K562 (cell line): ENCODE results near the gene DNAH9. TPM values are rescaled to one million over a fixed set of nuclear protein-coding genes. Genes with fewer than 3 reads are reported as not detected.

Experiments used
- ATAC-seq: fragments of 200-7000 bp; cut with Tn5 transposase; 3 replicates; pipeline ENCODE4 v1.9.1; 2020; ENCODE audit warnings: moderate library complexity
- BruUV-seq: library from RNA; stranded (reverse); fragments of 400-500 nt; replicated peaks from 2 replicates; lab custom pipeline; 2021; lab: Mats Ljungman, UMichigan
- CTCF ChIA-PET: fragments of 300-600 bp; formaldehyde crosslinking; extraction: SDS; loops from one replicate; lab custom pipeline; 2021; ENCODE audit warnings: low intra/inter-chr PET ratio; lab: Yijun Ruan, JAX
- POLR2A ChIA-PET: fragments of 300-600, 350-650 bp; sonication (Branson Sonifier 250); formaldehyde crosslinking; extraction: SDS; loops from one replicate; lab custom pipeline; 2021; ENCODE audit warnings: antibody characterized with exemption, inconsistent platforms; lab: Yijun Ruan, JAX
- DNase-seq, 4 experiments: peaks; one replicate each; pipeline versions ENCODE4 v3.0.0 to v3.0.0-alpha.2; 2011 to 2018; ENCODE audit warnings: low spot score in 3 of 4, mixed read lengths in 3 of 4; ENCODE audit errors: extremely low read depth in 1 of 4
- FAIRE-seq: peaks from 2 replicates; lab custom pipeline; 2011; peaks lifted over from hg19 to GRCh38; lab: Jason Lieb, UNC
- H2AFZ ChIP-seq: 2 replicates; pipeline ENCODE4 v1.6.0; 2011; ENCODE audit warnings: low read depth, low read length, control low read depth, inconsistent platforms
- H3K27ac ChIP-seq: fragments of 200-600 bp; 3 replicates; pipeline ENCODE4 v1.8.0; 2011; ENCODE audit warnings: low read depth, mild to moderate bottlenecking, control low read depth, inconsistent platforms, low read length, moderate library complexity, mixed read lengths; ENCODE audit errors: extremely low read depth
- H3K27me3 ChIP-seq, 2 experiments: fragments of 300-600 bp in 1 of 2; 2 replicates in 1 of 2; 3 replicates in 1 of 2; pipeline versions ENCODE4 v1.6.0 to v1.8.0; 2011; ENCODE audit warnings: inconsistent platforms in 2 of 2, low read length in 2 of 2, mild to moderate bottlenecking in 1 of 2, mixed read lengths in 1 of 2, moderate library complexity in 1 of 2; ENCODE audit not compliant: control insufficient read depth in 2 of 2, insufficient read depth in 2 of 2
- H3K36me3 ChIP-seq: fragments of 300-600 bp; 3 replicates; pipeline ENCODE4 v1.8.0; 2011; ENCODE audit warnings: mild to moderate bottlenecking, low read length, inconsistent platforms; ENCODE audit not compliant: control insufficient read depth, insufficient read depth
- H3K4me1 ChIP-seq, 2 experiments: fragments of 200-600 bp in 1 of 2; replicated peaks in 1 of 2; 2 replicates in 1 of 2; 3 replicates in 1 of 2; pipeline versions ENCODE4 v1.5.1 to v1.8.0; 2011; ENCODE audit warnings: inconsistent platforms in 2 of 2, low read length in 2 of 2, mild to moderate bottlenecking in 1 of 2, mixed read lengths in 1 of 2, moderate library complexity in 1 of 2; ENCODE audit not compliant: control insufficient read depth in 2 of 2, insufficient read depth in 2 of 2
- H3K4me2 ChIP-seq: 2 replicates; pipeline ENCODE4 v1.6.1; 2011; ENCODE audit warnings: low read length, control low read depth, inconsistent platforms, mixed read lengths; ENCODE audit not compliant: insufficient read depth
- H3K4me3 ChIP-seq: fragments of 200-600 bp; sonication (generic), shearing (Covaris generic); 2 replicates; pipeline ENCODE4 v1.5.1; 2016; ENCODE audit warnings: control low read depth, inconsistent platforms
- H3K79me2 ChIP-seq: fragments of 200-600 bp; 3 replicates; pipeline ENCODE4 v1.8.0; 2011; ENCODE audit warnings: low read length, inconsistent platforms; ENCODE audit not compliant: control insufficient read depth, insufficient read depth
- H3K9ac ChIP-seq, 2 experiments: 2 replicates each; pipeline versions ENCODE4 v1.6.0 to v1.6.1; 2011; ENCODE audit warnings: low read depth in 2 of 2, low read length in 2 of 2, control low read depth in 1 of 2, inconsistent platforms in 1 of 2, mild to moderate bottlenecking in 1 of 2, mixed read lengths in 1 of 2; ENCODE audit not compliant: insufficient read depth in 1 of 2
- H3K9me1 ChIP-seq: one replicate; pipeline ENCODE4 v1.6.0; 2011; ENCODE audit warnings: inconsistent platforms, mild to moderate bottlenecking, low read length, moderate library complexity; ENCODE audit not compliant: control insufficient read depth, insufficient read depth
- H3K9me3 ChIP-seq: replicated peaks from 2 replicates; pipeline ENCODE4 v1.5.1; 2011; ENCODE audit warnings: low read depth, low read length, inconsistent platforms; ENCODE audit not compliant: control insufficient read depth, insufficient read depth
- H4K20me1 ChIP-seq: replicated peaks from 2 replicates; pipeline ENCODE4 v1.6.1; 2011; ENCODE audit warnings: low read length, inconsistent platforms, mixed read lengths; ENCODE audit not compliant: control insufficient read depth, insufficient read depth
- CSDE1 ChIP-seq, 2 experiments: fragments of 450-650 bp; IDR thresholded peaks; 2 replicates each; pipeline ENCODE4 v1.6.1; 2016; ENCODE audit warnings: mild to moderate bottlenecking in 1 of 2
- CXXC5 ChIP-seq: fragments of 250-450 bp; sonication (Bioruptor Pico); IDR thresholded peaks from 2 replicates; pipeline ENCODE4 v1.8.0; 2022; ENCODE audit warnings: inconsistent platforms, mild to moderate bottlenecking, moderate library complexity
- MYNN ChIP-seq, 2 experiments: sonication (generic); formaldehyde crosslinking in 1 of 2; IDR thresholded peaks; 2 replicates each; pipeline versions ENCODE4 v1.5.0 to v1.6.1; 2016 to 2020; ENCODE audit warnings: antibody characterized with exemption in 1 of 2, missing genetic modification reagents in 1 of 2
- NFXL1 ChIP-seq: fragments of 450-650 bp; formaldehyde crosslinking; IDR thresholded peaks from 2 replicates; pipeline ENCODE4 v1.4.0; 2021; ENCODE audit warnings: mild to moderate bottlenecking
- OTX1 ChIP-seq: fragments of 450-650 bp; formaldehyde crosslinking; IDR thresholded peaks from 2 replicates; pipeline ENCODE4 v1.4.0; 2022; ENCODE audit warnings: mild to moderate bottlenecking
- SLC30A9 ChIP-seq: fragments of 250-450 bp; sonication (Bioruptor Pico); IDR thresholded peaks from 2 replicates; pipeline ENCODE4 v1.8.0; 2022; ENCODE audit warnings: mild to moderate bottlenecking, moderate library complexity
- SNRNP70 ChIP-seq: fragments of 200-400 bp; formaldehyde crosslinking; optimal IDR thresholded peaks from 2 replicates; pipeline ENCODE3; 2017; ENCODE audit warnings: low read depth, low read length
- SP2 ChIP-seq: IDR thresholded peaks from 2 replicates; pipeline ENCODE4 v1.6.1; 2011; ENCODE audit warnings: mild to moderate bottlenecking, low read depth, low read length, moderate library complexity; ENCODE audit not compliant: poor library complexity, severe bottlenecking; ENCODE audit errors: extremely low read depth
- ZNF217 ChIP-seq: sonication (generic); formaldehyde crosslinking; IDR thresholded peaks from 2 replicates; pipeline ENCODE4 v1.8.0; 2022; ENCODE audit warnings: mild to moderate bottlenecking, missing genetic modification reagents
- ZNF384 ChIP-seq: IDR thresholded peaks from 2 replicates; pipeline ENCODE4 v1.6.1; 2012; ENCODE audit warnings: low read depth, low read length, improper control_type of control experiment
- ZNF583 ChIP-seq: fragments of 250-450 bp; sonication (Bioruptor Pico); IDR thresholded peaks from 2 replicates; pipeline ENCODE4 v1.4.0; 2020
- ZNF766 ChIP-seq: fragments of 200-800 bp; sonication (Bioruptor generic); conservative IDR thresholded peaks from 2 replicates; pipeline ENCODE4 v1.6.1; 2016; ENCODE audit warnings: missing genetic modification characterization, missing compliant biosample characterization
- WGBS: fragments of 100-300 bp; shearing (Covaris generic); methylation state at CpG from one replicate; pipeline ENCODE4 v1.1.6; 2016; ENCODE audit warnings: low coverage, mixed read lengths; ENCODE audit not compliant: insufficient coverage; ENCODE audit errors: missing lambda C conversion rate; 5-methylcytosine and 5-hydroxymethylcytosine counted together
- in situ Hi-C: fragments of 300-500 bp; cut with MboI; formaldehyde crosslinking; loops from 4 replicates; pipeline ENCODE4 v1.15.0; 2018; ENCODE audit warnings: inconsistent platforms, mixed read lengths
- intact Hi-C: fragments of 100-400 bp; cut with micrococcal nuclease; formaldehyde crosslinking; loops from 2 replicates; pipeline ENCODE4 v1.14.2; 2022
- polyA plus RNA-seq, 8 experiments: library from polyadenylated mRNA; depleted of rRNA in 4 of 8; stranded (reverse) in 5 of 8; unstranded in 3 of 8; fragments of >200 nt; fragmentation: Nextera tagmentation in 2 of 8; fragmentation: Illumina TruSeq in 1 of 8; extraction: Ambion mirVana in 2 of 8; extraction: Trizol in 1 of 8; gene quantifications; 2 replicates each; pipeline versions ENCODE4 v1.2.1 to v1.2.3, GENCODE V29; 2011 to 2014; ENCODE audit warnings: inconsistent platforms in 1 of 8, missing spikeins in 1 of 8
- total RNA-seq, 7 experiments: library from RNA; depleted of rRNA in 6 of 7; stranded (reverse); fragments of >200 nt in 6 of 7; fragmentation: Illumina TruSeq in 2 of 7; extraction: Trizol in 2 of 7; gene quantifications; 2 replicates each; pipeline versions ENCODE4 v1.2.1 to v1.2.3, GENCODE V29; 2011 to 2021; ENCODE audit warnings: low replicate concordance in 1 of 7
- TF ChIP-seq, protein P1 (sequence below): fragments of 250-450 bp; sonication (Bioruptor Pico); IDR thresholded peaks from 2 replicates; pipeline ENCODE4 v1.5.0; 2021
- TF ChIP-seq, protein P2 (sequence below): sonication (generic); formaldehyde crosslinking; IDR thresholded peaks from 2 replicates; pipeline ENCODE4 v1.9.0; 2022; ENCODE audit warnings: mild to moderate bottlenecking, missing genetic modification reagents
- TF ChIP-seq, protein P3 (sequence below): fragments of 250-450 bp; sonication (Bioruptor Pico); IDR thresholded peaks from 2 replicates; pipeline ENCODE4 v1.5.1; 2021; ENCODE audit warnings: mild to moderate bottlenecking
- TF ChIP-seq, protein P4 (sequence below): sonication (generic); formaldehyde crosslinking; IDR thresholded peaks from 2 replicates; pipeline ENCODE4 v1.8.1; 2023; ENCODE audit warnings: mild to moderate bottlenecking, missing genetic modification reagents
- TF ChIP-seq, protein P5 (sequence below): fragments of 450-650 bp; formaldehyde crosslinking; conservative IDR thresholded peaks from 2 replicates; pipeline ENCODE4 v1.4.0; 2022; ENCODE audit warnings: mild to moderate bottlenecking, missing genetic modification characterization

The DNAH9 gene
- total and polyA plus RNA-seq, 9 of the 15 experiments (the other 6 are each of a cell fraction or from before 2014, with no cell fraction given): not detected

DNA sequence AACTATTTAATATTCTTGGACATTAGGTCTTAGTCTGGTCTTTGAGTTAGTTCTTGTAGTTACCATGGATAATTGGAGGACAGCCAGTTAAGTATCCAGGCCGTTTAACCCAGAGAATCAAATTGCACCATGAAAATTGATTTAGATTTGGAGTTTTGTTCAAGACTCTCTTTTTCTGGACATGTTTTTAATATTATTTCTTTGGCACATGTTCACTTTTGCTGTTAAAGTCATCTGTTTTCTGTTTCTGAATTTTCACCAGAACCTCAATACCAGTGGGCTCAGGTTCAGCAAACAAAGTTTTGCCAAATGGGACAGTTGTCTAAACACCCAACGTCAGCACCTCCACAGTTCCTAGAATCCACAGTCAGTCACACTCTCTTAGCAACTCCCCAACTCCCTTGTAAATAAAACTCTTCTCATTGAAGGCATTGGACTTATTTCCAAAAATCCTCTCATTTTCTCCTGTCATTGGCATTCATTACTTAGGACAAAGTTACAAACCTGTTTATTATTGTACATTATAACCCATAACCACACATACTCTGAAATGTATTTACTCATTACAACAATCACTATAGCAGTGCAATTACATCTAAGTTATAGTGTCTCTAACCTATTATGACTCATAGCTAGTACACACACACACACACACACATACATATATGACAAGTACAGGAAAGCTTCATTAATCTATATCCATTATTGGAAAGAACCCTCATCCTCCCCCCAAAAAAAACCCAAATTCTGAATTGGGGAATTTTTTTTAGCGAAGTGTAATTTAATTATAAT lies 33.5 kb upstream of the DNAH9 start:
- Histone ChIP-seq H3K9me3 (no peaks in the 10 kb centered on the region), H3K27ac (no peak overlapping the region), H3K36me3 (no peaks in the 10 kb centered on the region), H3K27me3 (no peaks in the 10 kb centered on the region)
- ChIA-PET CTCF (no interaction called here), POLR2A (interaction anchor here (0.8 kb wide), 1 partner anchor 10 kb away, joined by 4 read pairs; no protein-coding TSS in a partner anchor)
- BruUV-seq: no TSS peak
- TF ChIP-seq, protein P1, sequence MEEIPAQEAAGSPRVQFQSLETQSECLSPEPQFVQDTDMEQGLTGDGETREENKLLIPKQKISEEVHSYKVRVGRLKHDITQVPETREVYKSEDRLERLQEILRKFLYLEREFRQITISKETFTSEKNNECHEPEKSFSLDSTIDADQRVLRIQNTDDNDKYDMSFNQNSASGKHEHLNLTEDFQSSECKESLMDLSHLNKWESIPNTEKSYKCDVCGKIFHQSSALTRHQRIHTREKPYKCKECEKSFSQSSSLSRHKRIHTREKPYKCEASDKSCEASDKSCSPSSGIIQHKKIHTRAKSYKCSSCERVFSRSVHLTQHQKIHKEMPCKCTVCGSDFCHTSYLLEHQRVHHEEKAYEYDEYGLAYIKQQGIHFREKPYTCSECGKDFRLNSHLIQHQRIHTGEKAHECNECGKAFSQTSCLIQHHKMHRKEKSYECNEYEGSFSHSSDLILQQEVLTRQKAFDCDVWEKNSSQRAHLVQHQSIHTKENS: no peak
- TF ChIP-seq ZNF384: no peak
- TF ChIP-seq, protein P2, sequence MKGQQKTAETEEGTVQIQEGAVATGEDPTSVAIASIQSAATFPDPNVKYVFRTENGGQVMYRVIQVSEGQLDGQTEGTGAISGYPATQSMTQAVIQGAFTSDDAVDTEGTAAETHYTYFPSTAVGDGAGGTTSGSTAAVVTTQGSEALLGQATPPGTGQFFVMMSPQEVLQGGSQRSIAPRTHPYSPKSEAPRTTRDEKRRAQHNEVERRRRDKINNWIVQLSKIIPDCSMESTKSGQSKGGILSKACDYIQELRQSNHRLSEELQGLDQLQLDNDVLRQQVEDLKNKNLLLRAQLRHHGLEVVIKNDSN (CRISPR knock-in tag): no peak
- TF ChIP-seq ZNF766 (CRISPR knock-in tag): no peak
- TF ChIP-seq CSDE1 (IDR thresholded peaks at IDR 0.05): no peak
- TF ChIP-seq MYNN (IDR thresholded peaks at IDR 0.05): no peak
- no peak for TF ChIP-seq MYNN (CRISPR knock-in tag; IDR thresholded peaks at IDR 0.05)
- TF ChIP-seq, protein P3, sequence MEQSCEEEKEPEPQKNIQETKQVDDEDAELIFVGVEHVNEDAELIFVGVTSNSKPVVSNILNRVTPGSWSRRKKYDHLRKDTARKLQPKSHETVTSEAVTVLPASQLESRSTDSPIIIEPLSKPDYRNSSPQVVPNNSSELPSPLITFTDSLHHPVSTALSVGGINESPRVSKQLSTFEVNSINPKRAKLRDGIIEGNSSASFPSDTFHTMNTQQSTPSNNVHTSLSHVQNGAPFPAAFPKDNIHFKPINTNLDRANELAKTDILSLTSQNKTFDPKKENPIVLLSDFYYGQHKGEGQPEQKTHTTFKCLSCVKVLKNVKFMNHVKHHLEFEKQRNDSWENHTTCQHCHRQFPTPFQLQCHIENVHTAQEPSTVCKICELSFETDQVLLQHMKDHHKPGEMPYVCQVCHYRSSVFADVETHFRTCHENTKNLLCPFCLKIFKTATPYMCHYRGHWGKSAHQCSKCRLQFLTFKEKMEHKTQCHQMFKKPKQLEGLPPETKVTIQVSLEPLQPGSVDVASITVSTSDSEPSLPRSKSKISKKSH (CRISPR knock-in tag): no peak
- no peak for TF ChIP-seq ZNF583 (CRISPR knock-in tag)
- no peak for TF ChIP-seq SNRNP70
- no peak for TF ChIP-seq ZNF217 (CRISPR knock-in tag)
- no peak for TF ChIP-seq NFXL1 (CRISPR knock-in tag)
- TF ChIP-seq, protein P4, sequence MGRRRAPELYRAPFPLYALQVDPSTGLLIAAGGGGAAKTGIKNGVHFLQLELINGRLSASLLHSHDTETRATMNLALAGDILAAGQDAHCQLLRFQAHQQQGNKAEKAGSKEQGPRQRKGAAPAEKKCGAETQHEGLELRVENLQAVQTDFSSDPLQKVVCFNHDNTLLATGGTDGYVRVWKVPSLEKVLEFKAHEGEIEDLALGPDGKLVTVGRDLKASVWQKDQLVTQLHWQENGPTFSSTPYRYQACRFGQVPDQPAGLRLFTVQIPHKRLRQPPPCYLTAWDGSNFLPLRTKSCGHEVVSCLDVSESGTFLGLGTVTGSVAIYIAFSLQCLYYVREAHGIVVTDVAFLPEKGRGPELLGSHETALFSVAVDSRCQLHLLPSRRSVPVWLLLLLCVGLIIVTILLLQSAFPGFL: no peak
- TF ChIP-seq SLC30A9: no peak
- TF ChIP-seq, protein P5, sequence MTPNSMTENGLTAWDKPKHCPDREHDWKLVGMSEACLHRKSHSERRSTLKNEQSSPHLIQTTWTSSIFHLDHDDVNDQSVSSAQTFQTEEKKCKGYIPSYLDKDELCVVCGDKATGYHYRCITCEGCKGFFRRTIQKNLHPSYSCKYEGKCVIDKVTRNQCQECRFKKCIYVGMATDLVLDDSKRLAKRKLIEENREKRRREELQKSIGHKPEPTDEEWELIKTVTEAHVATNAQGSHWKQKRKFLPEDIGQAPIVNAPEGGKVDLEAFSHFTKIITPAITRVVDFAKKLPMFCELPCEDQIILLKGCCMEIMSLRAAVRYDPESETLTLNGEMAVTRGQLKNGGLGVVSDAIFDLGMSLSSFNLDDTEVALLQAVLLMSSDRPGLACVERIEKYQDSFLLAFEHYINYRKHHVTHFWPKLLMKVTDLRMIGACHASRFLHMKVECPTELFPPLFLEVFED (CRISPR knock-in tag): no peak
- no peak for TF ChIP-seq SP2
- no peak for TF ChIP-seq OTX1 (CRISPR knock-in tag)
- TF ChIP-seq CXXC5 (CRISPR knock-in tag): no peak
- TF ChIP-seq, all 486 proteins: peak for 0
- H3K4me2 ChIP-seq: no peak overlapping the region
- H3K4me3 ChIP-seq: no peak overlapping the region
- H4K20me1 ChIP-seq: no peaks in the 10 kb centered on the region
- in situ Hi-C loops (no loop called here), intact Hi-C loops (no loop called here)
- ATAC-seq: no peak
- no peak overlapping the region for H2AFZ ChIP-seq
- H3K4me1 ChIP-seq: no peaks in the 10 kb centered on the region
- no peak for FAIRE-seq
- H3K9me1 ChIP-seq: no peaks in the 10 kb centered on the region
- no peak for DNase-seq
- H3K79me2 ChIP-seq: no peaks in the 10 kb centered on the region
- H3K9ac ChIP-seq: no peak overlapping the region
- WGBS: 3% methylated on average over 3 of the region's 3 CpGs
